C4-2B (cell line): Measurements from ENCODE around the gene MAP3K13.

ENCODE experiments used
- CTCF ChIP-seq: fragments of 450-650 bp; conservative IDR thresholded peaks from 2 replicates; pipeline ENCODE4 v1.5.1; 2017; ENCODE audit warnings: mild to moderate bottlenecking
- ZFX ChIP-seq: fragments of 450-650 bp; IDR thresholded peaks from 2 replicates; pipeline ENCODE4 v1.6.1; 2017

DNA sequence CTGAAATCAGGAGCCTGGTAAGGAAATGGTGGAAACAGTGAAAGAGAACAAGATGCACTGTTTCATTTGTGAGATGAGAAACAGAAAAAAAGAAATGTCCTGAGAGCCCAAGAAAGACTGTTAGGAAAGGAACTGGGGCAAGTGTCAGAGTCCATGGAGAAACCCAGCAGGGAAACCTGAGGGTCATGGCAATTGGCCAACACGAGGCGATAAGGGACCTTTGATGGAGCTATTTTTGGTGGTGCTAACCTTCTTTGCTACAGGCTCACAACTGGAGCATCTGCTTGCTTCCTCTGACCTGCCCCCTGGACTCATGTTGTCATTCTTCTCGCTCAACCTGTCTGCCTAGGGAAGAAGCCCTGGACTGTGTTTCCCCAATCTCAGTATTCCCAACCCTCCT, 140.1 kb downstream of the MAP3K13 start:
- no peak for TF ChIP-seq CTCF
- TF ChIP-seq ZFX: no peak
